ENCODE data around the gene RBPJ.
"Not testable (repeated sequence)": the region's sequence is repeated elsewhere in the genome, so short reads cannot be mapped to it uniquely, and the experiment has no call there.

RBPJ gene

DNA sequence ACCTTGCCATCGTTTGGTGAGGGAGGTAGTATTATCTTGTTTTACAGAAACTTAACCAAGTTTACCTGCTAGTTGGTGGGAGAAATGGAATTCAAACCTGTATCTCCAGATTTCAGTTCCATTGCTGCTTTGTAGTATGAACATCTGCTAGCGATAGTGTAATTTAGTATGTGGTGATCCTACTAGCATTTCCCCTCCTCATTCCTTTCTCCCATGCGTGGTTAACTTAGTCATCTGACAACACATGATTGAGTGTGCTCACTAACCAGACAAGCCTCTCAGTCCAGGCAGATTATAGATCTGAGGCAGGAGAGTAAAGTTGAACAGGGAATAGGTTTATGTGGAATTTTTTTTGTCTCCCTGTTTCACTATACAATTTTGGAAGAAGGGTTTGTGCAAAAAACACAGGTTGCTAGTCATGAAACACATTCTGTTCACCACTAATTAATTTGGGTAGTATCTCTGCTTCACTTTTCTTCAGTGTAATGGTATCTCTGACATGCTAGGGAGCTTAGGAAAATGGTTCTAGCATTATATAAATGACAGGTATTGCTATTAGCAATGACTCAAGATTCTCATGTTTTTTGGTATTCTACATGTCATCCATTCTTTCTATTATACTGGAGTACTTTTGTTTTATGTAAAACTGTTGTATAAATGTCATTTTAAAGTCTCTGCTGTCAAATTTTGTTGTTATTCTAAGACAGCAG is 21.7 kb downstream of the RBPJ start:
- H3K4me3 ChIP-seq (ENCODE audit: low read length in 2 of 2) = no peak overlapping the region
- no peak overlapping the region for H3K27ac ChIP-seq (ENCODE audit: low read length)
- no peak overlapping the region for H3K9ac ChIP-seq (ENCODE audit: low read length in 2 of 2)
- no peaks in the 10 kb centered on the region for H3K27me3 ChIP-seq (ENCODE audit: control insufficient read depth in 1 of 2, insufficient read depth in 2 of 2, low read length in 2 of 2)
- no peaks in the 10 kb centered on the region for H3K9me3 ChIP-seq (ENCODE audit: control insufficient read depth in 2 of 2, low read length in 2 of 2)
- no peaks in the 10 kb centered on the region for H3K4me1 ChIP-seq (ENCODE audit: control insufficient read depth, insufficient read depth, low read length)
- no peaks in the 10 kb centered on the region for H3K36me3 ChIP-seq (ENCODE audit: control insufficient read depth in 2 of 2, insufficient read depth in 2 of 2, low read length in 2 of 2)

DNA sequence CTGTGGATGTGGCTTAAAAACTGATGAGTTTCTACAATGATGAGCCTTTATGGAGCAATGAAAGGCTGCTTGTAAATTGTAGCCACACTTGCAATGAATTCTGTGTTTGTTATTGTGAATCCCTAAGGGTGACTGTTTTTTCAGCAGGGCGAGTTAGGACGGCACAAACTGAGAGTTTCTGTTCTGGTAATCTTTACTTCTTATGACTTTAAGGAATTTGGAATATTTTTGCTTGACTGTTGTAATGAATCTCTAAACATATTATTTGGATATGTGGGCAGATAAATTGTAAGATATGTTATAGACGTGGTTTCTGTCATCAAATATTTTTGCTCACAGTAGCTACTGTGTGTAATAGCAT is 22.2 kb downstream of the RBPJ start:
- H3K4me1 ChIP-seq (ENCODE audit: control insufficient read depth, insufficient read depth, low read length) = no peaks in the 10 kb centered on the region
- no peaks in the 10 kb centered on the region for H3K36me3 ChIP-seq (ENCODE audit: control insufficient read depth in 2 of 2, insufficient read depth in 2 of 2, low read length in 2 of 2)
- H3K27ac ChIP-seq (ENCODE audit: low read length) = no peak overlapping the region
- H3K9me3 ChIP-seq (ENCODE audit: control insufficient read depth in 2 of 2, low read length in 2 of 2) = no peaks in the 10 kb centered on the region
- no peak overlapping the region for H3K4me3 ChIP-seq (ENCODE audit: low read length in 2 of 2)
- H3K9ac ChIP-seq (ENCODE audit: low read length in 2 of 2) = no peak overlapping the region
- H3K27me3 ChIP-seq (ENCODE audit: control insufficient read depth in 1 of 2, insufficient read depth in 2 of 2, low read length in 2 of 2) = no peaks in the 10 kb centered on the region

DNA sequence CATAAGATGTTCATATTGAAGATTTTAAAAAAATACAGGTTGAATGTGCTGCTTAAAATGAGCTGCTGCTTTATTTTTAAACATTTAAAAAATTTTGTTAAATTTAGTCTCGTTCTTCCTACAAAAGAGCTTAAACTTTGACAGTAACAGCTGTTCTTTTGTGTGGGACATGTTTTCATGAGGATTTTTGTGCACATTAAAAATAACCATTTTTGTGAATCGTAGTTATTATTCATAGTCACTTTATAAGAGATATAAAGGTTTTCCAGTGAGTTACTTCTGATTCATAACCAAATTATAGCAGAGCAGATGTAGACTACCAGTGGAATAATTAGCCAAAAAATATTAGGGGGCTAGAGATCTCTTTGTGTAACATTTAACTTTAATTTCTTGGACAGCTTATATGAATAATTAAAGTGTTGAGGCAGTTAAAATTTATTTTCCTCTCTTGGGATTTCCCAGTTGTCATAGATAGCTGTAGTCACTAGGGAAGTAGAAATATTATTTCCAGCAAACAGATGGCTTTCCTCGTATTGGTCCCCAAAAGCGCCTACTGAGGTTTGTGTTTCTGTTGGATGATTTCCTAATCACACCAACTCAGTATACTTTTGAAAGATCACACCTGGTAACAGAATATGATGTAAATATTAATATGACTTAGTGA is 24.2 kb downstream of the RBPJ start:
- no peaks in the 10 kb centered on the region for H3K36me3 ChIP-seq (ENCODE audit: control insufficient read depth in 2 of 2, insufficient read depth in 2 of 2, low read length in 2 of 2)
- no peaks in the 10 kb centered on the region for H3K9me3 ChIP-seq (ENCODE audit: control insufficient read depth in 2 of 2, low read length in 2 of 2)
- H3K4me3 ChIP-seq (ENCODE audit: low read length in 2 of 2) = no peak overlapping the region
- H3K4me1 ChIP-seq (ENCODE audit: control insufficient read depth, insufficient read depth, low read length) = no peaks in the 10 kb centered on the region
- H3K9ac ChIP-seq (ENCODE audit: low read length in 2 of 2) = peak overlapping the region in 1 of 2 donors; percentile 13
- H3K27ac ChIP-seq (ENCODE audit: low read length) = no peak overlapping the region
- no peaks in the 10 kb centered on the region for H3K27me3 ChIP-seq (ENCODE audit: control insufficient read depth in 1 of 2, insufficient read depth in 2 of 2, low read length in 2 of 2)

DNA sequence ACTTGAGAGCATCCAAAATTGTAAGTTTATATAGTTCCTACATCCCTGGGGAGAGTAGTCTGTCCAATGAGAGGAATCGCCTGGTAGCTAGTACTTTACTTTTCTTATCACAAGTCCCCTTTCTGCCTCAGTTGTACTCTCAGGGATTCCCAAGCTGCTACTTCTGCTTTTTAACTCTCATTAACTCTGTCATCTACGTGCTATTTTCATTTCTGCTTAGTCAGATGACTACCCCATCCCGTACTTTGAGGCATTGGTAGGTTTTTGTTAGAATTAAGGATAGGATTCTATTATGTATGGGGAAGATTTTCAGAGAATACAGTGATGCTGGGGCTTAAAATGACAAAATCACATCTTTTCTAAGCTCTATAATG is 24.7 kb downstream of the RBPJ start:
- no peak overlapping the region for H3K4me3 ChIP-seq (ENCODE audit: low read length in 2 of 2)
- no peaks in the 10 kb centered on the region for H3K9me3 ChIP-seq (ENCODE audit: control insufficient read depth in 2 of 2, low read length in 2 of 2)
- H3K4me1 ChIP-seq (ENCODE audit: control insufficient read depth, insufficient read depth, low read length) = no peaks in the 10 kb centered on the region
- H3K9ac ChIP-seq (ENCODE audit: low read length in 2 of 2) = peak overlapping the region in 1 of 2 donors; percentile 13
- H3K27ac ChIP-seq (ENCODE audit: low read length) = no peak overlapping the region
- H3K27me3 ChIP-seq (ENCODE audit: control insufficient read depth in 1 of 2, insufficient read depth in 2 of 2, low read length in 2 of 2) = no peaks in the 10 kb centered on the region
- no peaks in the 10 kb centered on the region for H3K36me3 ChIP-seq (ENCODE audit: control insufficient read depth in 2 of 2, insufficient read depth in 2 of 2, low read length in 2 of 2)

DNA sequence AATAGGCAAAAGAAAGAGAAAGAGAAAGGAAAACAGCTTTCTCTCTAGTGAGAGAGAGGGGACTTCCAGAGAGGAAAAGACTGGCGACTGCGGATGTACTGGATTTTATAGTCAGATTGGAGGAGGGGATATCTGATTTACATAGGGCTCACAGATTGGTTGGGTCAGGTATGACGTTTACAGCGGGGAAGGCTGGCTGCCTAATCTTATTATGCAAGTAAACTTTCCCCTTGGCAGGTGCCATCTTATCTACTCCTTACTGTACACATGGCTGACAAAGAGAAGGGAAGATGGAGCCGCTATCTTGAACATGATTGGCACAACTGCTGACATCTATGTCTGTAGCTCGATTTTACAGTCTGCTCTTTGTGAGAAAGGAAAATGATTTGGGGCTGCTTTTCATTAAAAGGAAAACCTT is 25.4 kb downstream of the RBPJ start:
- Histone ChIP-seq H3K9ac (ENCODE audit: low read length in 2 of 2) (no peak overlapping the region), H3K9me3 (ENCODE audit: control insufficient read depth in 2 of 2, low read length in 2 of 2) (no peaks in the 10 kb centered on the region), H3K27me3 (ENCODE audit: control insufficient read depth in 1 of 2, insufficient read depth in 2 of 2, low read length in 2 of 2) (no peaks in the 10 kb centered on the region), H3K4me1 (ENCODE audit: control insufficient read depth, insufficient read depth, low read length) (no peaks in the 10 kb centered on the region), H3K36me3 (ENCODE audit: control insufficient read depth in 2 of 2, insufficient read depth in 2 of 2, low read length in 2 of 2) (no peaks in the 10 kb centered on the region), H3K27ac (ENCODE audit: low read length) (no peak overlapping the region), H3K4me3 (ENCODE audit: low read length in 2 of 2) (no peak overlapping the region)

DNA sequence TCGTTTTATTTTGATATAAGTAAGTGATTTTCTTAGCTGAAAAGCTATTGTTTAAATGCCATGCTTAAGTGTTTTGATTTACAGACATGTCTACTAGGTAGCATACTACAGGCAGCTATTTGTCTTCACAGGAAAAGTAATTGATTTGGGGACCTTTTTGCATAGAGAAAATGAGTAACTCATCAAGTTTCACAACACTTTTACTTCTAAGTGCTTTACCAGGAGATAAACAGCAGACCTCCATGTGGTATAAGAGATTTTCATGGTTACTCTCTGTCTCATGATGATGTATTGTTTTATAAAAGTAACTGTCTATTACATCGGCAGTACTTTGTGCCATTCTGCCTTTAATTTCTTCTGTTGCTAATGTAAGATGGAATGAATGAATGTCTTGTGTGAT is 28.7 kb downstream of the RBPJ start:
- H3K27ac ChIP-seq (ENCODE audit: low read length) = no peak overlapping the region
- H3K4me1 ChIP-seq (ENCODE audit: control insufficient read depth, insufficient read depth, low read length) = no peaks in the 10 kb centered on the region
- H3K9me3 ChIP-seq (ENCODE audit: control insufficient read depth in 2 of 2, low read length in 2 of 2) = no peaks in the 10 kb centered on the region
- no peaks in the 10 kb centered on the region for H3K36me3 ChIP-seq (ENCODE audit: control insufficient read depth in 2 of 2, insufficient read depth in 2 of 2, low read length in 2 of 2)
- H3K4me3 ChIP-seq (ENCODE audit: low read length in 2 of 2) = no peak overlapping the region
- no peak overlapping the region for H3K9ac ChIP-seq (ENCODE audit: low read length in 2 of 2)
- H3K27me3 ChIP-seq (ENCODE audit: control insufficient read depth in 1 of 2, insufficient read depth in 2 of 2, low read length in 2 of 2) = no peaks in the 10 kb centered on the region

DNA sequence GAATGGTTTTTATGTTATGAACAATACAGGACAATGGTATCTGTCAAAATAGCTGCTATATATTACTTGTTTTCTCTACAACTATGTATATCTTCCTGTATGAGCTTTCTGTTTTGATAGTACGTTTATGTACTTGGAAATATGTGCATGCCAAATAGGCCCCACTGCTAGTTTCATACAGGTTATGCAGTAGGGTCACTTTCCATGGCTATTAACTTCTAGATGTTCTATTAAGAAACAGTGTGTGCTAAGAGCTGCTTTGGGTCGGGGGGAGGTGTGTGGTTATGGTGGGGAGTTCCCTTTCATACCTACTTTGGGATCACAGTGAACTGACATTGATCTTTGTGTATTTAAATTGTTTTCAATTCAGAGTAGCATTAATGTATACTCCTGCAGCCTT is 30.9 kb downstream of the RBPJ start:
- H3K4me1 ChIP-seq (ENCODE audit: control insufficient read depth, insufficient read depth, low read length) = no peaks in the 10 kb centered on the region
- no peak overlapping the region for H3K4me3 ChIP-seq (ENCODE audit: low read length in 2 of 2)
- H3K9me3 ChIP-seq (ENCODE audit: control insufficient read depth in 2 of 2, low read length in 2 of 2) = no peaks in the 10 kb centered on the region
- no peak overlapping the region for H3K9ac ChIP-seq (ENCODE audit: low read length in 2 of 2)
- H3K36me3 ChIP-seq (ENCODE audit: control insufficient read depth in 2 of 2, insufficient read depth in 2 of 2, low read length in 2 of 2) = no peaks in the 10 kb centered on the region
- no peaks in the 10 kb centered on the region for H3K27me3 ChIP-seq (ENCODE audit: control insufficient read depth in 1 of 2, insufficient read depth in 2 of 2, low read length in 2 of 2)
- no peak overlapping the region for H3K27ac ChIP-seq (ENCODE audit: low read length)

DNA sequence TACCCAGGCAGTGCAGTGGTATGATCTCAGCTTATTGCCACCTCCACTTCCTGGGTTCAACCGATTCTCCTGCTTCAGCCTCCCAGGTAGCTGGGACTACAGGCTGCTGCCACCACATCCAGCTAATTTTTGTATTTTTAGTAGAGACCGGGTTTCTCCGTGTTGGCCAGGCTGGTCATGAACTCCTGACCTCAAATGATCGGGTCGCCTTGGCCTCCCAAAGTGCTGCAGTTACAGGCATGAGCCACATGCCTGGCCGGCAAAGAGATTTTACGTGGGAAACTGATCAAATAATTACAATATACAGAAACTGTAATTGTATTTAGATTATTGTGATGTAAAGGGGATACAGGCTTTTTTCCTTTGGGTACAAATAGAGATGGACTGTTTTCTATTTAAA is 33.7 kb downstream of the RBPJ start:
- no peaks in the 10 kb centered on the region for H3K27me3 ChIP-seq (ENCODE audit: control insufficient read depth in 1 of 2, insufficient read depth in 2 of 2, low read length in 2 of 2)
- no peaks in the 10 kb centered on the region for H3K36me3 ChIP-seq (ENCODE audit: control insufficient read depth in 2 of 2, insufficient read depth in 2 of 2, low read length in 2 of 2)
- H3K9ac ChIP-seq (ENCODE audit: low read length in 2 of 2) = no peak overlapping the region
- no peaks in the 10 kb centered on the region for H3K4me1 ChIP-seq (ENCODE audit: control insufficient read depth, insufficient read depth, low read length)
- H3K4me3 ChIP-seq (ENCODE audit: low read length in 2 of 2) = no peak overlapping the region
- no peak overlapping the region for H3K27ac ChIP-seq (ENCODE audit: low read length)
- no peaks in the 10 kb centered on the region for H3K9me3 ChIP-seq (ENCODE audit: control insufficient read depth in 2 of 2, low read length in 2 of 2)

DNA sequence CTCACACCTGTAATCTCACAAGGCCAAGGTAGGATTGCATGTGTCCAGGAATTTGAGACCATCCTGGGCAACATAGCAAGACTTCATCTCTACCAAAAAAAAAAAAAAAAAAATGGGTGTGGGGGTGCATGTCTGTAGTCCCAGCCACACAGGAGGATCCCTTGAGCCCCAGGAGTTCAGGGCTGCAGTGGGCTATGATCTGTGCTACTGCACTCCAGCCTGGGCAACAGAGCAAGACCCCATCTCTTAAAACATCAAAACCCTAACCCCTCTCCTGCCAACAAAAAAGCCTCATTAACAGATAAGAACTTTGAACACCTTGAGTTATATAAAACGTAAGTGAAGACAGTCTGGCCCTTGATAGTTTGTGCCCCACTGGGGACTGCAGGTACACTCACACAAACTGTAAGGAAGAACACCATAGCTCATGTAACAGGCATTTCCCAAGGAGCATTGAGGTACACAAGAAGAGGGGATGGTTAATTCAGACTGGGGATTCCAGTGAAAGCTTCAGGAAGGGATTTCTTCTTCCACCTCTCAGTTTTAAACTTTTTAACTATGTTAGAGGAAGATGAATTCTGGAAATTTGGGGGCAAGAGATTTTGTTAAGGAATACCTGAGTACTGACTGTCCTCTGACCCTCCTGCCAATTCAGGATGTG is 34.7 kb downstream of the RBPJ start:
- Histone ChIP-seq H3K4me1 (ENCODE audit: control insufficient read depth, insufficient read depth, low read length) (no peaks in the 10 kb centered on the region), H3K4me3 (ENCODE audit: low read length in 2 of 2) (no peak overlapping the region), H3K9ac (ENCODE audit: low read length in 2 of 2) (no peak overlapping the region), H3K9me3 (ENCODE audit: control insufficient read depth in 2 of 2, low read length in 2 of 2) (no peaks in the 10 kb centered on the region), H3K27ac (ENCODE audit: low read length) (no peak overlapping the region), H3K36me3 (ENCODE audit: control insufficient read depth in 2 of 2, insufficient read depth in 2 of 2, low read length in 2 of 2) (no peaks in the 10 kb centered on the region), H3K27me3 (ENCODE audit: control insufficient read depth in 1 of 2, insufficient read depth in 2 of 2, low read length in 2 of 2) (no peaks in the 10 kb centered on the region)

DNA sequence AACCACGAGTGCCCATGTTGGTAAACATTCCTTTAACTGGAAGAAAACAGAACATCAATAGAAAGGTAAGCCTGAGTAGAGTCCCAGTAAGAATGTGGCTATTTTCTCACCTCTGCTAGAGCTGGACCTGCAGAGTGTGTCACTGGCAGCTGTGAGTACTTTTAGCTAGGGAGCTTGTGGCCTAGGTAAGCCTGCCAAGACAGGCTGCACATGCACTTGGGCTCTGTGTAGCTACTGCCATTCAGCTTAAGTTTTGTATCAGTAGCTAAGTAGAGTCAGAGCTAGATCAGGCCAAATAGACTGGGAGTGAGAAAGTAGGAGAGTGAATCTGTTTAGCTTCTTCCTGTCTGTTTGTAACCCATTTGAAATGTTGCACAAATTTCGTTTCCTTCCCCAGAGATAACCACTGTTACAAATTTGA is 35.3 kb downstream of the RBPJ start:
- Histone ChIP-seq H3K9ac (ENCODE audit: low read length in 2 of 2) (no peak overlapping the region), H3K36me3 (ENCODE audit: control insufficient read depth in 2 of 2, insufficient read depth in 2 of 2, low read length in 2 of 2) (no peaks in the 10 kb centered on the region), H3K4me1 (ENCODE audit: control insufficient read depth, insufficient read depth, low read length) (peaks cover 3% of the 10 kb centered on the region), H3K27me3 (ENCODE audit: control insufficient read depth in 1 of 2, insufficient read depth in 2 of 2, low read length in 2 of 2) (no peaks in the 10 kb centered on the region), H3K4me3 (ENCODE audit: low read length in 2 of 2) (no peak overlapping the region), H3K27ac (ENCODE audit: low read length) (no peak overlapping the region), H3K9me3 (ENCODE audit: control insufficient read depth in 2 of 2, low read length in 2 of 2) (no peaks in the 10 kb centered on the region)

DNA sequence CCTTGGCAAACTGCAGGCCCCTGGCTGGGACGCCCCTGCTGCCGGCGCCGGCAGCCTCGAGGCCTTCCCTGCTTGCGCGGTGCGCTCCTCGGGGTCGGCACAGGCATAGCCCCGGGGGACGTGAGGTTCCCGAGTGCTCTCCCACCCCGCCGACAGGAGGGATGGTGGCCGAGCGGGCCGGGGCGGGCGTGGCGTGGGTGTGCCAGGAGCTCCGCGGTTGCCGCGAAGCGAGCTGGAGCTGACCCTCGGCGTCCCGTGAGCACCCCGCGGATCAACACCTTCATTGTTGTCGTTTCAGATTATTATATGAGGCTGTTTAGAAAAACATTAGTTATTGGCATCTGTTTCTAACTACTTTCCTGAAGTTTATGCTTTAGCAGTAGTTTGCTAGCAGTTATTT is 38.7 kb downstream of the RBPJ start:
- not testable (repeated sequence) for H3K4me3 ChIP-seq (ENCODE audit: low read length in 2 of 2); H3K4me1 ChIP-seq (ENCODE audit: control insufficient read depth, insufficient read depth, low read length); H3K36me3 ChIP-seq (ENCODE audit: control insufficient read depth in 2 of 2, insufficient read depth in 2 of 2, low read length in 2 of 2); H3K9me3 ChIP-seq (ENCODE audit: control insufficient read depth in 2 of 2, low read length in 2 of 2); H3K9ac ChIP-seq (ENCODE audit: low read length in 2 of 2); H3K27me3 ChIP-seq (ENCODE audit: control insufficient read depth in 1 of 2, insufficient read depth in 2 of 2, low read length in 2 of 2); H3K27ac ChIP-seq (ENCODE audit: low read length)
